Measurements from ENCODE around the gene GBF1. TPM values are rescaled to one million over a fixed set of nuclear protein-coding genes. Genes with fewer than 3 reads are reported as not detected.

Gene GBF1
- total and polyA plus RNA-seq, 2 experiments from 2014 or later, result 43.1 to 55.4 TPM

GRCh38 chr10:102275343-102275742 lies 30.0 kb downstream of the GBF1 start:
- no peak for TF ChIP-seq CTCF (IDR thresholded peaks at IDR 0.05; ENCODE audit: poor library complexity)
- no peak for TF ChIP-seq EZH2phosphoT487 (IDR thresholded peaks at IDR 0.05; ENCODE audit: low read depth, severe bottlenecking, unreplicated experiment)
- no peak for TF ChIP-seq EZH2 (IDR thresholded peaks at IDR 0.05; ENCODE audit: borderline replicate concordance)
- WGBS (ENCODE audit: low lambda C conversion rate, missing lambda C conversion rate), result 87% methylated on average over 2 of the region's 2 CpGs
- Histone ChIP-seq H3K4me1 (ENCODE audit: insufficient read depth) (peaks cover 3% of the 10 kb centered on the region), H3K9me3 (ENCODE audit: low read depth) (no peaks in the 10 kb centered on the region), H4K20me1 (ENCODE audit: insufficient read depth, poor library complexity, severe bottlenecking) (peaks cover 78% of the 10 kb centered on the region), H3K27me3 (no peaks in the 10 kb centered on the region), H3K4me3 (no peak overlapping the region), H3K36me3 (replicated peaks; ENCODE audit: insufficient read depth, low read depth) (no peaks in the 10 kb centered on the region), H2AFZ (no peak overlapping the region), H3K4me2 (no peak overlapping the region), H3K27ac (no peak overlapping the region), H3K9me2 (replicated peaks; ENCODE audit: insufficient read depth) (no peaks in the 10 kb centered on the region), H3K79me2 (peaks cover 97% of the 10 kb centered on the region)
- DNase-seq (ENCODE audit: low spot score), result no peak

- no peaks in the 10 kb centered on the region for H3K36me3 ChIP-seq (replicated peaks; ENCODE audit: insufficient read depth, low read depth)
- H3K4me3 ChIP-seq, result no peak overlapping the region
- H3K27me3 ChIP-seq, result no peaks in the 10 kb centered on the region
- H3K27ac ChIP-seq, result no peak overlapping the region
- H3K9me2 ChIP-seq (replicated peaks; ENCODE audit: insufficient read depth), result no peaks in the 10 kb centered on the region
- no peak for DNase-seq (ENCODE audit: low spot score)
- no peak overlapping the region for H3K4me2 ChIP-seq
- no peaks in the 10 kb centered on the region for H3K9me3 ChIP-seq (ENCODE audit: low read depth)
- no peak overlapping the region for H2AFZ ChIP-seq
- peaks cover 85% of the 10 kb centered on the region for H4K20me1 ChIP-seq (ENCODE audit: insufficient read depth, poor library complexity, severe bottlenecking)
- peaks cover 93% of the 10 kb centered on the region for H3K79me2 ChIP-seq
- TF ChIP-seq CTCF (IDR thresholded peaks at IDR 0.05; ENCODE audit: poor library complexity) (no peak), EZH2 (IDR thresholded peaks at IDR 0.05; ENCODE audit: borderline replicate concordance) (no peak), EZH2phosphoT487 (IDR thresholded peaks at IDR 0.05; ENCODE audit: low read depth, severe bottlenecking, unreplicated experiment) (no peak)
- peaks cover 10% of the 10 kb centered on the region for H3K4me1 ChIP-seq (ENCODE audit: insufficient read depth)
Observed at GRCh38 chr10:102279104-102279503, 33.8 kb downstream of the GBF1 start.

- Histone ChIP-seq H3K9me2 (replicated peaks; ENCODE audit: insufficient read depth) (no peaks in the 10 kb centered on the region), H3K27ac (no peak overlapping the region), H3K9me3 (ENCODE audit: low read depth) (no peaks in the 10 kb centered on the region), H4K20me1 (ENCODE audit: insufficient read depth, poor library complexity, severe bottlenecking) (peaks cover 87% of the 10 kb centered on the region), H2AFZ (no peak overlapping the region), H3K4me1 (ENCODE audit: insufficient read depth) (peaks cover 10% of the 10 kb centered on the region), H3K4me3 (no peak overlapping the region), H3K4me2 (peak overlapping the region; percentile 59), H3K79me2 (peaks cover 93% of the 10 kb centered on the region), H3K36me3 (replicated peaks; ENCODE audit: insufficient read depth, low read depth) (no peaks in the 10 kb centered on the region), H3K27me3 (no peaks in the 10 kb centered on the region)
- TF ChIP-seq EZH2 (IDR thresholded peaks at IDR 0.05; ENCODE audit: borderline replicate concordance), result no peak
- TF ChIP-seq EZH2phosphoT487 (IDR thresholded peaks at IDR 0.05; ENCODE audit: low read depth, severe bottlenecking, unreplicated experiment), result no peak
- no peak for TF ChIP-seq CTCF (IDR thresholded peaks at IDR 0.05; ENCODE audit: poor library complexity)
- DNase-seq (ENCODE audit: low spot score), result no peak
- 44% methylated on average over 3 of the region's 3 CpGs for WGBS (ENCODE audit: low lambda C conversion rate, missing lambda C conversion rate)
Observed at GRCh38 chr10:102280397-102281101, 35.2 kb downstream of the GBF1 start.

Measured in hepatocyte (in vitro differentiated cells).